H1 (cell line): ENCODE measurements around the gene GJD4. TPM values are rescaled to one million over a fixed set of nuclear protein-coding genes. Genes with fewer than 3 reads are reported as not detected.
A peak's percentile ranks its signal among the peaks of the same experiment; 100 is the strongest.

Experiments
- ASH2L ChIP-seq: fragments of 200-600, 300-600 bp; sonication (generic); IDR thresholded peaks from one replicate; pipeline ENCODE4 v1.7.1; 2017; ENCODE audit warnings: low read length
- CHD2 ChIP-seq: IDR thresholded peaks from 2 replicates; pipeline ENCODE4 v1.6.1; 2012; ENCODE audit warnings: low read length, improper control_type of control experiment
- CHD7 ChIP-seq: fragments of 300-600 bp; sonication (generic); IDR thresholded peaks from 2 replicates; pipeline ENCODE4 v1.7.1; 2012; ENCODE audit warnings: low read length, moderate library complexity, mild to moderate bottlenecking, inconsistent platforms; ENCODE audit not compliant: insufficient replicate concordance
- CREB1 ChIP-seq: IDR thresholded peaks from 2 replicates; pipeline ENCODE4 v1.6.1; 2012; ENCODE audit warnings: inconsistent platforms
- E2F6 ChIP-seq: IDR thresholded peaks from 2 replicates; pipeline ENCODE4 v1.6.1; 2012; ENCODE audit warnings: inconsistent platforms
- EZH2 ChIP-seq: fragments of 200-600 bp; sonication (generic); IDR thresholded peaks from 2 replicates; pipeline ENCODE4 v1.7.1; 2012; ENCODE audit warnings: low read depth, mild to moderate bottlenecking, moderate library complexity, low read length, inconsistent platforms; ENCODE audit not compliant: severe bottlenecking
- NRF1 ChIP-seq: IDR thresholded peaks from 2 replicates; pipeline ENCODE4 v1.6.1; 2011; ENCODE audit warnings: mild to moderate bottlenecking, low read depth, low read length, improper control_type of control experiment
- RNF2 ChIP-seq: fragments of 200-900, 300-1000 bp; sonication (generic); IDR thresholded peaks from 2 replicates; pipeline ENCODE4 v1.7.1; 2016; ENCODE audit warnings: borderline replicate concordance, low read depth, mild to moderate bottlenecking, antibody characterized with exemption, low read length; ENCODE audit not compliant: poor library complexity, severe bottlenecking; ENCODE audit errors: missing control alignments
- SIRT6 ChIP-seq: IDR thresholded peaks from one replicate; pipeline ENCODE4 v1.7.1; 2012; ENCODE audit warnings: low read length, inconsistent platforms
- TEAD4 ChIP-seq: IDR thresholded peaks from 2 replicates; pipeline ENCODE4 v1.6.1; 2012; ENCODE audit warnings: low read depth, low read length, inconsistent platforms, mixed read lengths
- polyA plus RNA-seq, 7 experiments: library from polyadenylated mRNA; depleted of rRNA in 3 of 7; stranded (reverse) in 5 of 7; unstranded in 2 of 7; fragments of >200 nt in 5 of 7; fragments of 200-250 nt in 2 of 7; gene quantifications; 1 replicate in 5 of 7; 2 replicates in 1 of 7; 4 replicates in 1 of 7; pipeline versions ENCODE4 v1.2.1 to v1.2.3, GENCODE V29; 2011 to 2013; ENCODE audit warnings: missing spikeins in 2 of 7, mixed read lengths in 2 of 7
- total RNA-seq: library from RNA; stranded (reverse); fragmentation: NEBNext Ultra II Directional; extraction: Animal tissue kit (Norgen Biotek cat#: 25700); gene quantifications from 2 replicates; pipeline ENCODE4 v1.2.1, GENCODE V29; 2021

GJD4 gene
- total and polyA plus RNA-seq, 2 of the 8 experiments (the other 6 are each of a cell fraction or from before 2014, with no cell fraction given), result not detected

DNA sequence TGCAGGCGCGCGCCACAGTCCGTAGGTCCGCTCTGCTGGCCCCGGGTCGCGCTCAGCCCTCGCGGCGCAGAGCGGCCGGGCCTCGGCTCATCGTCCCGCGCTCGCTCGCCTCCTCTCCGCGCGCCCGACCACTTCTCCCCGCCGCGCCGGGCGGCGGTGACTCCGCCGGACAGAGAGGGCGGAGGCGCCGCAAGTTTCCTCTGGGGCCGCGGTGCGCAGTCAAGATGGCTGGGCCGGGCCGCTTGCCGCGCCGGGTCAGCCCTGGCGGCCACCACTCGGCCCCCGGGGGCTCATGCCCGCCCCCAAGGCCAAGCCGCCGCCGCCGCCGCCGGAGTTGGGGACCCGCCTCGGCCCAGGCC is 36.5 kb downstream of the GJD4 start (continued):
- TF ChIP-seq CHD7, result no peak
- no peak for TF ChIP-seq RNF2
- no peak for TF ChIP-seq CHD2
- TF ChIP-seq EZH2, result peak; percentile 23
- TF ChIP-seq NRF1, result no peak
- no peak for TF ChIP-seq TEAD4
- TF ChIP-seq E2F6, result no peak
- no peak for TF ChIP-seq ASH2L
- no peak for TF ChIP-seq CREB1
- no peak for TF ChIP-seq SIRT6
